Measurements from ENCODE around the gene BEAN1. TPM values are rescaled to one million over a fixed set of nuclear protein-coding genes. Genes with fewer than 3 reads are reported as not detected.

The BEAN1 gene
- total and polyA plus RNA-seq, 2 experiments from 2014 or later: 0.07 to 0.10 TPM

DNA sequence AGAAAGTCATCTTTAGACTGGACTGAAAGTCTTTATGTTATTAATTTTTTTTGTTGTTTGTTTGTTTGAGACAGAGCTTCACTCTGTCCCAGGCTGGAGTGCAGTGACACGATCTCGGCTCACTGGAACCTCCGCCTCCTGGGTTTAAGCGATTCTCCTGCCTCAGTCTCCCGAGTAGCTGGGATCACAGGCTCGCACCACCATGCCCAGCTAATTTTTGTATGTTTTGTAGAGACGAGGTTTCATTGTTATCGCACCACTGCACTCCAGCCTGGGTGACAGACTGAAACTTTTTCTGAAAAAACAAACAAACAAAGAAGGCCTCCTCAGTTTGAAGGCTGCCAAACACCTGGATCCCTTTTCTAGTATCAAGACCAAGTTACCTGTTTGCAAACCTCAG lies 4.7 kb downstream of the BEAN1 start:
- Mint-ChIP-seq H3K4me1 (peaks cover 37% of the 10 kb centered on the region), H3K36me3 (ENCODE audit: low read depth) (no peaks in the 10 kb centered on the region), H3K27me3 (ENCODE audit: insufficient read depth, low read depth, poor library complexity) (peaks cover 44% of the 10 kb centered on the region), H3K27ac (no peak overlapping the region), H3K4me3 (no peak overlapping the region), H3K9me3 (no peaks in the 10 kb centered on the region)
- Histone ChIP-seq H3K4me2 (no peak overlapping the region), H3K27me3 (ENCODE audit: insufficient read depth) (peaks cover 49% of the 10 kb centered on the region), H3K79me2 (replicated peaks; ENCODE audit: insufficient read depth) (no peaks in the 10 kb centered on the region), H2AFZ (no peak overlapping the region), H3K27ac (ENCODE audit: low read depth) (no peak overlapping the region), H3K4me1 (ENCODE audit: insufficient read depth) (peaks cover 8% of the 10 kb centered on the region), H3K36me3 (ENCODE audit: insufficient read depth) (no peaks in the 10 kb centered on the region), H4K20me1 (replicated peaks; ENCODE audit: insufficient read depth) (no peaks in the 10 kb centered on the region), H3K4me3 (no peak overlapping the region), H3F3A (replicated peaks; ENCODE audit: low read depth) (no peaks in the 10 kb centered on the region), H3K9me2 (ENCODE audit: insufficient read depth) (no peaks in the 10 kb centered on the region)
- no peak for DNase-seq (ENCODE audit: low spot score)
- TF ChIP-seq JUNB (IDR thresholded peaks at IDR 0.05; ENCODE audit: unreplicated experiment) (no peak), ZNF331 (CRISPR knock-in tag; IDR thresholded peaks at IDR 0.05; ENCODE audit: low read depth) (no peak), CREB1 (CRISPR knock-in tag; IDR thresholded peaks at IDR 0.05; ENCODE audit: low read depth) (no peak), EZH2phosphoT487 (IDR thresholded peaks at IDR 0.05; ENCODE audit: unreplicated experiment) (no peak), NANOG (IDR thresholded peaks at IDR 0.05; ENCODE audit: borderline replicate concordance) (no peak), POLR2AphosphoS5 (IDR thresholded peaks at IDR 0.05; ENCODE audit: low read depth) (no peak), EZH2 (IDR thresholded peaks at IDR 0.05; ENCODE audit: low read depth, unreplicated experiment) (no peak), ZNF114 (CRISPR knock-in tag; IDR thresholded peaks at IDR 0.05) (no peak), STAT1 (IDR thresholded peaks at IDR 0.05; ENCODE audit: unreplicated experiment) (no peak)
- TF ChIP-seq, protein P1, sequence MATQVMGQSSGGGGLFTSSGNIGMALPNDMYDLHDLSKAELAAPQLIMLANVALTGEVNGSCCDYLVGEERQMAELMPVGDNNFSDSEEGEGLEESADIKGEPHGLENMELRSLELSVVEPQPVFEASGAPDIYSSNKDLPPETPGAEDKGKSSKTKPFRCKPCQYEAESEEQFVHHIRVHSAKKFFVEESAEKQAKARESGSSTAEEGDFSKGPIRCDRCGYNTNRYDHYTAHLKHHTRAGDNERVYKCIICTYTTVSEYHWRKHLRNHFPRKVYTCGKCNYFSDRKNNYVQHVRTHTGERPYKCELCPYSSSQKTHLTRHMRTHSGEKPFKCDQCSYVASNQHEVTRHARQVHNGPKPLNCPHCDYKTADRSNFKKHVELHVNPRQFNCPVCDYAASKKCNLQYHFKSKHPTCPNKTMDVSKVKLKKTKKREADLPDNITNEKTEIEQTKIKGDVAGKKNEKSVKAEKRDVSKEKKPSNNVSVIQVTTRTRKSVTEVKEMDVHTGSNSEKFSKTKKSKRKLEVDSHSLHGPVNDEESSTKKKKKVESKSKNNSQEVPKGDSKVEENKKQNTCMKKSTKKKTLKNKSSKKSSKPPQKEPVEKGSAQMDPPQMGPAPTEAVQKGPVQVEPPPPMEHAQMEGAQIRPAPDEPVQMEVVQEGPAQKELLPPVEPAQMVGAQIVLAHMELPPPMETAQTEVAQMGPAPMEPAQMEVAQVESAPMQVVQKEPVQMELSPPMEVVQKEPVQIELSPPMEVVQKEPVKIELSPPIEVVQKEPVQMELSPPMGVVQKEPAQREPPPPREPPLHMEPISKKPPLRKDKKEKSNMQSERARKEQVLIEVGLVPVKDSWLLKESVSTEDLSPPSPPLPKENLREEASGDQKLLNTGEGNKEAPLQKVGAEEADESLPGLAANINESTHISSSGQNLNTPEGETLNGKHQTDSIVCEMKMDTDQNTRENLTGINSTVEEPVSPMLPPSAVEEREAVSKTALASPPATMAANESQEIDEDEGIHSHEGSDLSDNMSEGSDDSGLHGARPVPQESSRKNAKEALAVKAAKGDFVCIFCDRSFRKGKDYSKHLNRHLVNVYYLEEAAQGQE (IDR thresholded peaks at IDR 0.05; ENCODE audit: unreplicated experiment): no peak
- TF ChIP-seq, protein P2, sequence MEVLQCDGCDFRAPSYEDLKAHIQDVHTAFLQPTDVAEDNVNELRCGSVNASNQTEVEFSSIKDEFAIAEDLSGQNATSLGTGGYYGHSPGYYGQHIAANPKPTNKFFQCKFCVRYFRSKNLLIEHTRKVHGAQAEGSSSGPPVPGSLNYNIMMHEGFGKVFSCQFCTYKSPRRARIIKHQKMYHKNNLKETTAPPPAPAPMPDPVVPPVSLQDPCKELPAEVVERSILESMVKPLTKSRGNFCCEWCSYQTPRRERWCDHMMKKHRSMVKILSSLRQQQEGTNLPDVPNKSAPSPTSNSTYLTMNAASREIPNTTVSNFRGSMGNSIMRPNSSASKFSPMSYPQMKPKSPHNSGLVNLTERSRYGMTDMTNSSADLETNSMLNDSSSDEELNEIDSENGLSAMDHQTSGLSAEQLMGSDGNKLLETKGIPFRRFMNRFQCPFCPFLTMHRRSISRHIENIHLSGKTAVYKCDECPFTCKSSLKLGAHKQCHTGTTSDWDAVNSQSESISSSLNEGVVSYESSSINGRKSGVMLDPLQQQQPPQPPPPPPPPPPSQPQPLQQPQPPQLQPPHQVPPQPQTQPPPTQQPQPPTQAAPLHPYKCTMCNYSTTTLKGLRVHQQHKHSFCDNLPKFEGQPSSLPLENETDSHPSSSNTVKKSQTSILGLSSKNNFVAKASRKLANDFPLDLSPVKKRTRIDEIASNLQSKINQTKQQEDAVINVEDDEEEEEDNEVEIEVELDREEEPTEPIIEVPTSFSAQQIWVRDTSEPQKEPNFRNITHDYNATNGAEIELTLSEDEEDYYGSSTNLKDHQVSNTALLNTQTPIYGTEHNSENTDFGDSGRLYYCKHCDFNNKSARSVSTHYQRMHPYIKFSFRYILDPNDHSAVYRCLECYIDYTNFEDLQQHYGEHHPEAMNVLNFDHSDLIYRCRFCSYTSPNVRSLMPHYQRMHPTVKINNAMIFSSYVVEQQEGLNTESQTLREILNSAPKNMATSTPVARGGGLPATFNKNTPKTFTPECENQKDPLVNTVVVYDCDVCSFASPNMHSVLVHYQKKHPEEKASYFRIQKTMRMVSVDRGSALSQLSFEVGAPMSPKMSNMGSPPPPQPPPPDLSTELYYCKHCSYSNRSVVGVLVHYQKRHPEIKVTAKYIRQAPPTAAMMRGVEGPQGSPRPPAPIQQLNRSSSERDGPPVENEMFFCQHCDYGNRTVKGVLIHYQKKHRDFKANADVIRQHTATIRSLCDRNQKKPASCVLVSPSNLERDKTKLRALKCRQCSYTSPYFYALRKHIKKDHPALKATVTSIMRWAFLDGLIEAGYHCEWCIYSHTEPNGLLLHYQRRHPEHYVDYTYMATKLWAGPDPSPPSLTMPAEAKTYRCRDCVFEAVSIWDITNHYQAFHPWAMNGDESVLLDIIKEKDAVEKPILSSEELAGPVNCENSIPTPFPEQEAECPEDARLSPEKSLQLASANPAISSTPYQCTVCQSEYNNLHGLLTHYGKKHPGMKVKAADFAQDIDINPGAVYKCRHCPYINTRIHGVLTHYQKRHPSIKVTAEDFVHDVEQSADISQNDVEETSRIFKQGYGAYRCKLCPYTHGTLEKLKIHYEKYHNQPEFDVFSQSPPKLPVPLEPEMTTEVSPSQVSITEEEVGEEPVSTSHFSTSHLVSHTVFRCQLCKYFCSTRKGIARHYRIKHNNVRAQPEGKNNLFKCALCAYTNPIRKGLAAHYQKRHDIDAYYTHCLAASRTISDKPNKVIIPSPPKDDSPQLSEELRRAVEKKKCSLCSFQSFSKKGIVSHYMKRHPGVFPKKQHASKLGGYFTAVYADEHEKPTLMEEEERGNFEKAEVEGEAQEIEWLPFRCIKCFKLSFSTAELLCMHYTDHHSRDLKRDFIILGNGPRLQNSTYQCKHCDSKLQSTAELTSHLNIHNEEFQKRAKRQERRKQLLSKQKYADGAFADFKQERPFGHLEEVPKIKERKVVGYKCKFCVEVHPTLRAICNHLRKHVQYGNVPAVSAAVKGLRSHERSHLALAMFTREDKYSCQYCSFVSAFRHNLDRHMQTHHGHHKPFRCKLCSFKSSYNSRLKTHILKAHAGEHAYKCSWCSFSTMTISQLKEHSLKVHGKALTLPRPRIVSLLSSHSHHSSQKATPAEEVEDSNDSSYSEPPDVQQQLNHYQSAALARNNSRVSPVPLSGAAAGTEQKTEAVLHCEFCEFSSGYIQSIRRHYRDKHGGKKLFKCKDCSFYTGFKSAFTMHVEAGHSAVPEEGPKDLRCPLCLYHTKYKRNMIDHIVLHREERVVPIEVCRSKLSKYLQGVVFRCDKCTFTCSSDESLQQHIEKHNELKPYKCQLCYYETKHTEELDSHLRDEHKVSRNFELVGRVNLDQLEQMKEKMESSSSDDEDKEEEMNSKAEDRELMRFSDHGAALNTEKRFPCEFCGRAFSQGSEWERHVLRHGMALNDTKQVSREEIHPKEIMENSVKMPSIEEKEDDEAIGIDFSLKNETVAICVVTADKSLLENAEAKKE (CRISPR knock-in tag; IDR thresholded peaks at IDR 0.05): no peak
- TF ChIP-seq, protein P3, sequence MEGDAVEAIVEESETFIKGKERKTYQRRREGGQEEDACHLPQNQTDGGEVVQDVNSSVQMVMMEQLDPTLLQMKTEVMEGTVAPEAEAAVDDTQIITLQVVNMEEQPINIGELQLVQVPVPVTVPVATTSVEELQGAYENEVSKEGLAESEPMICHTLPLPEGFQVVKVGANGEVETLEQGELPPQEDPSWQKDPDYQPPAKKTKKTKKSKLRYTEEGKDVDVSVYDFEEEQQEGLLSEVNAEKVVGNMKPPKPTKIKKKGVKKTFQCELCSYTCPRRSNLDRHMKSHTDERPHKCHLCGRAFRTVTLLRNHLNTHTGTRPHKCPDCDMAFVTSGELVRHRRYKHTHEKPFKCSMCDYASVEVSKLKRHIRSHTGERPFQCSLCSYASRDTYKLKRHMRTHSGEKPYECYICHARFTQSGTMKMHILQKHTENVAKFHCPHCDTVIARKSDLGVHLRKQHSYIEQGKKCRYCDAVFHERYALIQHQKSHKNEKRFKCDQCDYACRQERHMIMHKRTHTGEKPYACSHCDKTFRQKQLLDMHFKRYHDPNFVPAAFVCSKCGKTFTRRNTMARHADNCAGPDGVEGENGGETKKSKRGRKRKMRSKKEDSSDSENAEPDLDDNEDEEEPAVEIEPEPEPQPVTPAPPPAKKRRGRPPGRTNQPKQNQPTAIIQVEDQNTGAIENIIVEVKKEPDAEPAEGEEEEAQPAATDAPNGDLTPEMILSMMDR (conservative IDR thresholded peaks at IDR 0.05; ENCODE audit: low read depth in 2 of 2): no peak
- TF ChIP-seq, protein P4, sequence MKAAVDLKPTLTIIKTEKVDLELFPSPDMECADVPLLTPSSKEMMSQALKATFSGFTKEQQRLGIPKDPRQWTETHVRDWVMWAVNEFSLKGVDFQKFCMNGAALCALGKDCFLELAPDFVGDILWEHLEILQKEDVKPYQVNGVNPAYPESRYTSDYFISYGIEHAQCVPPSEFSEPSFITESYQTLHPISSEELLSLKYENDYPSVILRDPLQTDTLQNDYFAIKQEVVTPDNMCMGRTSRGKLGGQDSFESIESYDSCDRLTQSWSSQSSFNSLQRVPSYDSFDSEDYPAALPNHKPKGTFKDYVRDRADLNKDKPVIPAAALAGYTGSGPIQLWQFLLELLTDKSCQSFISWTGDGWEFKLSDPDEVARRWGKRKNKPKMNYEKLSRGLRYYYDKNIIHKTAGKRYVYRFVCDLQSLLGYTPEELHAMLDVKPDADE (IDR thresholded peaks at IDR 0.05): no peak
- no peak for ATAC-seq

All from GM23338 (cell line).